ENCODE results near the gene SPECC1L. TPM values are rescaled to one million over a fixed set of nuclear protein-coding genes. Genes with fewer than 3 reads are reported as not detected.
A peak's percentile ranks its signal among the peaks of the same experiment; 100 is the strongest.

The SPECC1L gene
- total RNA-seq, 1 donor from 2014 or later, result 69.2 TPM

GRCh38 chr22:24426851-24427499, 156.3 kb downstream of the SPECC1L start:
- Mint-ChIP-seq H3K27me3 (ENCODE audit: low read depth, unreplicated experiment) (peaks cover 33% of the 10 kb centered on the region), H3K27ac (ENCODE audit: unreplicated experiment) (no peak overlapping the region), H3K9me3 (ENCODE audit: unreplicated experiment) (no peaks in the 10 kb centered on the region), H3K4me1 (ENCODE audit: low read depth, unreplicated experiment) (peaks cover 7% of the 10 kb centered on the region), H3K36me3 (ENCODE audit: low read depth, unreplicated experiment) (peaks cover 2% of the 10 kb centered on the region), H3K4me3 (ENCODE audit: unreplicated experiment) (no peak overlapping the region)
- H3K4me3 ChIP-seq (ENCODE audit: insufficient read depth, low read depth, low read length), result no peak overlapping the region
- H3K4me1 ChIP-seq (ENCODE audit: insufficient read depth, low read length), result peaks cover 12% of the 10 kb centered on the region
- no peak overlapping the region for H3K9ac ChIP-seq (ENCODE audit: low read length)
- no peaks in the 10 kb centered on the region for H3K9me3 ChIP-seq (ENCODE audit: insufficient read depth, low read depth, low read length)
- H3K36me3 ChIP-seq (ENCODE audit: insufficient read depth, low read length), result no peaks in the 10 kb centered on the region
- no peak for FAIRE-seq
- no peaks in the 10 kb centered on the region for H3K79me2 ChIP-seq (ENCODE audit: insufficient read depth, low read length)
- no peak for TF ChIP-seq CTCF (IDR thresholded peaks at IDR 0.05; ENCODE audit: insufficient read depth, low read depth, low read length)
- no peak for TF ChIP-seq EZH2 (IDR thresholded peaks at IDR 0.05; ENCODE audit: insufficient read depth, low read length)
- H3K27me3 ChIP-seq (ENCODE audit: insufficient read depth, low read length), result peaks cover 9% of the 10 kb centered on the region
- H3K4me2 ChIP-seq (ENCODE audit: low read length), result no peak overlapping the region
- H2AFZ ChIP-seq (ENCODE audit: low read depth, low read length), result no peak overlapping the region
- no peak overlapping the region for H3K27ac ChIP-seq (ENCODE audit: low read depth, low read length)
- peaks cover 3% of the 10 kb centered on the region for H4K20me1 ChIP-seq (ENCODE audit: insufficient read depth, low read length)
- no peak for DNase-seq (ENCODE audit: low read depth)

GRCh38 chr22:24427500-24428164, 157.0 kb downstream of the SPECC1L start, which contains the start of gene ADORA2A:
Gene ADORA2A, plus strand, starts transcription at chr22:24427599. Its CDS starts 5,806 bp downstream, at chr22:24433405.
- H3K9me3 ChIP-seq (ENCODE audit: insufficient read depth, low read depth, low read length), result no peaks in the 10 kb centered on the region
- H3K4me1 ChIP-seq (ENCODE audit: insufficient read depth, low read length), result peaks cover 17% of the 10 kb centered on the region
- Mint-ChIP-seq H3K4me1 (ENCODE audit: low read depth, unreplicated experiment) (peaks cover 11% of the 10 kb centered on the region), H3K9me3 (ENCODE audit: unreplicated experiment) (no peaks in the 10 kb centered on the region), H3K27ac (ENCODE audit: unreplicated experiment) (peak within 1 kb of the TSS; percentile 53), H3K27me3 (ENCODE audit: low read depth, unreplicated experiment) (peaks cover 29% of the 10 kb centered on the region), H3K36me3 (ENCODE audit: low read depth, unreplicated experiment) (peaks cover 2% of the 10 kb centered on the region), H3K4me3 (ENCODE audit: unreplicated experiment) (no peak within 1 kb of the TSS)
- H3K79me2 ChIP-seq (ENCODE audit: insufficient read depth, low read length), result no peaks in the 10 kb centered on the region
- peaks cover 9% of the 10 kb centered on the region for H3K27me3 ChIP-seq (ENCODE audit: insufficient read depth, low read length)
- DNase-seq (ENCODE audit: low read depth) (no peak), FAIRE-seq (no peak)
- no peak within 1 kb of the TSS for H3K4me2 ChIP-seq (ENCODE audit: low read length)
- H2AFZ ChIP-seq (ENCODE audit: low read depth, low read length), result no peak within 1 kb of the TSS
- H3K36me3 ChIP-seq (ENCODE audit: insufficient read depth, low read length), result no peaks in the 10 kb centered on the region
- H4K20me1 ChIP-seq (ENCODE audit: insufficient read depth, low read length), result peaks cover under 1% of the 10 kb centered on the region
- TF ChIP-seq EZH2 (IDR thresholded peaks at IDR 0.05; ENCODE audit: insufficient read depth, low read length) (no peak), CTCF (IDR thresholded peaks at IDR 0.05; ENCODE audit: insufficient read depth, low read depth, low read length) (no peak)
- no peak within 1 kb of the TSS for H3K27ac ChIP-seq (ENCODE audit: low read depth, low read length)
- no peak within 1 kb of the TSS for H3K9ac ChIP-seq (ENCODE audit: low read length)
- no peak within 1 kb of the TSS for H3K4me3 ChIP-seq (ENCODE audit: insufficient read depth, low read depth, low read length)
